Gastrocnemius medialis (tissue), 4 donors: ENCODE data around the gene DUSP12. TPM values are rescaled to one million over a fixed set of nuclear protein-coding genes. Genes with fewer than 3 reads are reported as not detected.
A peak's percentile ranks its signal among the peaks of the same experiment; 100 is the strongest.
"Not testable (repeated sequence)": the region's sequence is repeated elsewhere in the genome, so short reads cannot be mapped to it uniquely, and the experiment has no call there.

Experiments used
- ATAC-seq, 2 donors: fragments of 150-250 bp; one replicate each; pipeline ENCODE4 v1.9.1; 2016
- DNase-seq, 2 donors: peaks; one replicate each; pipeline ENCODE4 v3.0.0-alpha.2; 2019
- H3K27ac ChIP-seq, 4 donors: fragments of 200-600 bp; sonication (generic); 1 replicate in 1 of 4; 2 replicates in 3 of 4; pipeline ENCODE4 v1.5.1; 2016 to 2018; ENCODE audit warnings: mild to moderate bottlenecking in 2 of 4, moderate library complexity in 1 of 4
- H3K27me3 ChIP-seq, 3 donors: fragments of 200-600 bp; sonication (generic) in 2 of 3; 1 replicate in 1 of 3; 2 replicates in 2 of 3; pipeline versions ENCODE4 v1.5.1 to v1.6.0; 2016 to 2019; ENCODE audit warnings: mild to moderate bottlenecking in 1 of 3, moderate library complexity in 1 of 3
- H3K36me3 ChIP-seq, 2 donors: fragments of 200-600 bp; sonication (generic) in 1 of 2; one replicate each; pipeline ENCODE4 v1.5.1; 2017 to 2018
- H3K4me1 ChIP-seq, 2 donors: fragments of 200-600 bp; sonication (generic) in 1 of 2; one replicate each; pipeline ENCODE4 v1.5.1; 2016 to 2017; ENCODE audit warnings: mild to moderate bottlenecking in 2 of 2
- H3K4me3 ChIP-seq, 4 donors: fragments of 200-600 bp; sonication (generic) in 3 of 4; 1 replicate in 1 of 4; 2 replicates in 3 of 4; pipeline ENCODE4 v1.5.1; 2016 to 2019; ENCODE audit warnings: mild to moderate bottlenecking in 2 of 4
- H3K9me3 ChIP-seq, 3 donors: fragments of 200-600 bp; sonication (generic) in 2 of 3; 1 replicate in 1 of 3; 2 replicates in 2 of 3; pipeline ENCODE4 v1.5.1; 2016 to 2019
- POLR2A ChIP-seq, 2 donors: fragments of 450-650 bp; IDR thresholded peaks; one replicate each; pipeline ENCODE4 v1.6.1; 2017; ENCODE audit warnings: antibody characterized with exemption in 2 of 2, mild to moderate bottlenecking in 2 of 2, moderate library complexity in 2 of 2
- in situ Hi-C, 4 donors: fragments of 200-750 bp; cut with MboI; loops; one replicate each; pipeline versions ENCODE4 v1.15.0 to v1.8.0; 2017; ENCODE audit warnings: low sequenced_read_pairs in 4 of 4
- intact Hi-C: fragments of 100-400 bp; cut with DNase I; formaldehyde crosslinking; loops from one replicate; pipeline ENCODE4 v1.15.1; 2023; ENCODE audit warnings: low total_unique reads
- total RNA-seq, 4 donors: library from RNA; depleted of rRNA; stranded (reverse); fragments of >200 nt; gene quantifications; one replicate each; pipeline versions ENCODE4 v1.1.0 to v1.2.3, GENCODE V29; 2016
- TF ChIP-seq, protein P1 (sequence below), 5 experiments: fragments of 450-650 bp in 3 of 5; fragments of 200-600 bp in 2 of 5; sonication (generic) in 2 of 5; IDR thresholded peaks in 4 of 5; conservative IDR thresholded peaks in 1 of 5; 1 replicate in 4 of 5; 2 replicates in 1 of 5; pipeline ENCODE4 v1.5.1; 2016 to 2019; ENCODE audit warnings: antibody characterized with exemption in 5 of 5, mild to moderate bottlenecking in 3 of 5, moderate library complexity in 3 of 5

The DUSP12 gene
- total RNA-seq, 4 donors from 2014 or later: 5.0 to 15.0 (median 10.0) TPM

DNA sequence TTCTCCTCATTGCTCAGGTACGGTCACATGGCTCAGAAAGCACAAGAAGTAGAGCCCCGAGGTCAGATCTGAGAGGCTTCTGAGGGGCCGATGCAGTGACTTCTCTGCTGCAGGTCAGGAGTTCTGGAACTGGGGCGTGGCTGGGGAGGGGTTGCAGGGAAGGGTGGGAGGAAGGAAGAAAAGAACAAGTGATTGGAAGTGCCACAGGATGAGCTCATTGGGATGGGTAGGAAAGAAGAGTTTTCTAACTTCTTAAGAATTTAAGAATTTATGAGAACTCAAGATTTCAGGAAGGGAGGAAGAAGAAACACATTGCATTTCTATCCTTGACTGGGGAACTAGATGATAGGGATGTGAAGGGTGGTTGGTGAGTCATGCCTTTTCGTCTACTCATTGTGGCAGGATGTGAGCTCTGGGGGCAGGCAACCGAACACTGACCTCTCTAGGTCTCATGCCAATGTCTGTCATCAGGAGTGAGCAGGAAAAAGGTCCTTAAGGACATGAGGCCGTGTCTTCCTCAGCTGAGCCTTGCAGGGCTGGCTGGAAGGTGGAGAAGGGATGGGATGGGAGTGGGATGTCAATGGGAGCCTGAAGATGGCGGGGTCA lies 27.7 kb upstream of the DUSP12 start:
- Histone ChIP-seq H3K36me3 (no peaks in the 10 kb centered on the region), H3K27me3 (peaks cover 4 to 28% (median 16%) of the 10 kb centered on the region in 3 donors), H3K4me1 (peaks cover 0 to 14% of the 10 kb centered on the region in 2 donors), H3K27ac (no peak overlapping the region), H3K9me3 (no peaks in the 10 kb centered on the region), H3K4me3 (no peak overlapping the region)
- in situ Hi-C loops: no loop called here
- no peak for ATAC-seq
- TF ChIP-seq, protein P1, sequence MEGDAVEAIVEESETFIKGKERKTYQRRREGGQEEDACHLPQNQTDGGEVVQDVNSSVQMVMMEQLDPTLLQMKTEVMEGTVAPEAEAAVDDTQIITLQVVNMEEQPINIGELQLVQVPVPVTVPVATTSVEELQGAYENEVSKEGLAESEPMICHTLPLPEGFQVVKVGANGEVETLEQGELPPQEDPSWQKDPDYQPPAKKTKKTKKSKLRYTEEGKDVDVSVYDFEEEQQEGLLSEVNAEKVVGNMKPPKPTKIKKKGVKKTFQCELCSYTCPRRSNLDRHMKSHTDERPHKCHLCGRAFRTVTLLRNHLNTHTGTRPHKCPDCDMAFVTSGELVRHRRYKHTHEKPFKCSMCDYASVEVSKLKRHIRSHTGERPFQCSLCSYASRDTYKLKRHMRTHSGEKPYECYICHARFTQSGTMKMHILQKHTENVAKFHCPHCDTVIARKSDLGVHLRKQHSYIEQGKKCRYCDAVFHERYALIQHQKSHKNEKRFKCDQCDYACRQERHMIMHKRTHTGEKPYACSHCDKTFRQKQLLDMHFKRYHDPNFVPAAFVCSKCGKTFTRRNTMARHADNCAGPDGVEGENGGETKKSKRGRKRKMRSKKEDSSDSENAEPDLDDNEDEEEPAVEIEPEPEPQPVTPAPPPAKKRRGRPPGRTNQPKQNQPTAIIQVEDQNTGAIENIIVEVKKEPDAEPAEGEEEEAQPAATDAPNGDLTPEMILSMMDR (IDR thresholded peaks at IDR 0.05 in 4 of 5, conservative IDR thresholded peaks at IDR 0.05 in 1 of 5): no peak
- TF ChIP-seq POLR2A (IDR thresholded peaks at IDR 0.05): no peak
- DNase-seq: no peak
- intact Hi-C loops: no loop called here

DNA sequence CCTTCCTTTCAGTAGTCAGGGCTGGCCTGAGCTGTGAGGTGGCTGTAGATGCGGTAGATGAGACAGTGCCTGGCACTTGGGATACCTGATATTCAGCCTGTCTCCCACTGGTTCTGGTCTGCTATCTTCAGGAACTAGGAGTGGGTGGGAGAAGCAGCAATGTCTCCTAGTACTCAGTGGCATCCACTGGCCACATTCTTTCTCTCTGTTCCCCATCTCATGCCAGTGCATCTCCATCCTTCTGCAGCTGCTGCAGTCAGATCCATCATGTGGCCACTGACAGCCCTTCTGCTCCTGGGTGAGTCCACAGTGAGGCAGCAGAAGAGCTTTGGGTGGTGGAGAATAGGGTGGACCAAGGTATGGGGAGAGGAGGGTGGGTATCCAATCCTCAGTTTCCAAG lies 27.2 kb upstream of the DUSP12 start:
- ATAC-seq: no peak
- H3K9me3 ChIP-seq: no peaks in the 10 kb centered on the region
- no peak for TF ChIP-seq POLR2A (IDR thresholded peaks at IDR 0.05)
- TF ChIP-seq, protein P1 (IDR thresholded peaks at IDR 0.05 in 4 of 5, conservative IDR thresholded peaks at IDR 0.05 in 1 of 5): no peak
- in situ Hi-C loops: no loop called here
- H3K4me3 ChIP-seq: no peak overlapping the region
- H3K4me1 ChIP-seq: peaks cover 0 to 14% of the 10 kb centered on the region in 2 donors
- DNase-seq: no peak
- intact Hi-C loops: no loop called here
- no peak overlapping the region for H3K27ac ChIP-seq
- H3K27me3 ChIP-seq: peaks cover 7 to 33% (median 16%) of the 10 kb centered on the region in 3 donors
- no peaks in the 10 kb centered on the region for H3K36me3 ChIP-seq

DNA sequence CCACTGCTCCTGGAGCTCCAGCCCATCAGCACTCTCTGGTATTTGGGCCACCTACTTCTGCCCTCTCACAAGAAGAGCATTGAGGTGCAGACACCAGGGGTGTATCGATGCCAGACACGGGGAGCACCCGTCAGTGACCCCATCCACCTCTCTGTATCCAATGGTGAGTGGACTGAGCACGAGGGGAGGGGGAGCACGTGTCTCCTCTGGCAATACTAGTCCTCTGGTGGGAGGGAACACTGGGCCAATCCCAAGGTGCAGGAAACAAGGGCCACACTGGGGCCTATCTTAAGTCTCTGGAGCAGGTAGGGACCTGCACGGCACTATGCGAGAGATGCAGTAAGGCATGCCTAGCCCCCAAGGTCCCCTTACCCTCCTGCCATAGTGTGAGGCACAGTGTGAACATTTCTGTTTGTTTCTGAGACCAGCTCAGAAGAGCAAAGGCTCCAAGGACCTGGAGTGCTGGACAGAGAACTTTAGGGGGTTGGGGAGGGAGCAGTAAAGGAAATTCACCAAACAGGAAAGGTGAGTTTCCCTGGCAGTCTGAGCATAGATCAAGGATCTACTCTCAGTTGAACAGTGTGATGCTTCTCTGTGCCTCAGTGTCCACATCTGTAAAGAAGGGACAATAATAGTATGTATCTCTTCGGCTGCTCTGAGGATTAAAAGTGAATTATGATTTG lies 26.0 kb upstream of the DUSP12 start:
- Histone ChIP-seq H3K4me3 (no peak overlapping the region), H3K9me3 (no peaks in the 10 kb centered on the region), H3K27ac (no peak overlapping the region), H3K36me3 (no peaks in the 10 kb centered on the region), H3K27me3 (peaks cover 10 to 39% (median 16%) of the 10 kb centered on the region in 3 donors), H3K4me1 (peaks cover 0 to 14% of the 10 kb centered on the region in 2 donors)
- in situ Hi-C loops: no loop called here
- no peak for DNase-seq
- intact Hi-C loops: no loop called here
- TF ChIP-seq, protein P1 (IDR thresholded peaks at IDR 0.05 in 4 of 5, conservative IDR thresholded peaks at IDR 0.05 in 1 of 5): no peak
- TF ChIP-seq POLR2A (IDR thresholded peaks at IDR 0.05): no peak
- no peak for ATAC-seq

DNA sequence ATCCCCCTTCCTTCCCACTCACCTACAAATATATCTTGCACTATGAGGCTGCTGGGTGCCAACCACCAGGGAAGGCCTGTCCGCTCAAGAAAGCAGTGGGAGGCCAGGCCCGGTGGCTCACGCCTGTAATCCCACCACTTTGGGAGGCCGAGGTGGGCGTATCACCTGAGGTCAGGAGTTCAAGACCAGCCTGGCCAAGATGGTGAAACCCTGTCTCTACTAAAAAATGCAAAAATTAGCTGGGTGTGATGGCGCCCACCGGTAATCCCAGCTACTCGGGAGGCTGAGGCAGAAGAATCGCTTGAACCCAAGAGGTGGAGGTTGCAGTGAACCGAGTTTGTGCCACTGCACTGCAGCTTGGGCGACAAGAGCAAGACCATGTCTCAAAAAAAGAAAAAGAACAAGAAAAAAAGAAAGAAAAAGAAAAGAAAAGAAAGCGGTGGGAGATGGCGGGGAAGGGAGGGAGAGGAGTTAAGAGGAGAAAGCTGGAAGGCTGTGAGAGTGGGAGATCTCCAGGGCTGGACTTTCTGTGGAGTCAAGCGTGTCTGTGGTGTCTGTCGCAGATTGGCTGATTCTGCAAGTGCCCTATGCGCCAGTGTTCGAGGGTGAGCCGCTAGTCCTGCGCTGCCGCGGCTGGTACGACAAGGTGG lies 24.2 kb upstream of the DUSP12 start:
- Histone ChIP-seq H3K27me3 (peaks cover 10 to 39% (median 16%) of the 10 kb centered on the region in 3 donors), H3K4me1 (peaks cover 0 to 14% of the 10 kb centered on the region in 2 donors), H3K27ac (peak overlapping the region; percentile 58 to 72 (median 69)), H3K4me3 (peak overlapping the region; percentile 71 to 88 (median 77))
- DNase-seq, ATAC-seq, H3K36me3 ChIP-seq, H3K9me3 ChIP-seq, intact Hi-C loops: not testable (repeated sequence)
- in situ Hi-C loops: loop anchor here in 3 of 4 donors (25.0 kb wide), 2 partner anchors 113 to 513 kb away; partner anchors contain the start of genes APOA2 (in 2 of the 3), FCER1G (in 2 of the 3) and NDUFS2 (in 2 of the 3)
